Smooth muscle cell (in vitro differentiated cells): Measurements from ENCODE around the gene CFL2. TPM values are rescaled to one million over a fixed set of nuclear protein-coding genes. Genes with fewer than 3 reads are reported as not detected.

Experiments used
- DNase-seq: peaks from one replicate; lab custom pipeline; 2025; ENCODE audit not compliant: unreplicated experiment; lab: John Stamatoyannopoulos, UW
- H2AFZ ChIP-seq: fragments of 200-600 bp; sonication (generic); 2 replicates; pipeline ENCODE4 v1.6.0; 2016; ENCODE audit warnings: antibody characterized with exemption, low read depth, mild to moderate bottlenecking
- H3F3A ChIP-seq: fragments of 200-600 bp; sonication (generic); 2 replicates; pipeline ENCODE4 v1.6.0; 2017; ENCODE audit warnings: antibody characterized with exemption, low read depth
- H3K27ac ChIP-seq: fragments of 200-600 bp; sonication (generic); 2 replicates; pipeline ENCODE4 v1.5.1; 2016; ENCODE audit warnings: low read depth, mild to moderate bottlenecking
- H3K27me3 ChIP-seq: fragments of 200-600 bp; sonication (generic); 2 replicates; pipeline ENCODE4 v1.6.1; 2016; ENCODE audit warnings: low read depth, mild to moderate bottlenecking
- H3K36me3 ChIP-seq: fragments of 200-600 bp; sonication (generic); 2 replicates; pipeline ENCODE4 v1.5.1; 2016; ENCODE audit warnings: low read depth
- H3K4me1 ChIP-seq: fragments of 200-600 bp; sonication (generic); 2 replicates; pipeline ENCODE4 v1.5.1; 2016; ENCODE audit warnings: low read depth
- H3K4me2 ChIP-seq: fragments of 200-600 bp; sonication (generic); 2 replicates; pipeline ENCODE4 v1.6.0; 2016; ENCODE audit warnings: mild to moderate bottlenecking
- H3K4me3 ChIP-seq: fragments of 200-600 bp; sonication (generic); 2 replicates; pipeline ENCODE4 v1.5.1; 2016; ENCODE audit warnings: mild to moderate bottlenecking
- H3K79me2 ChIP-seq: fragments of 200-600 bp; sonication (generic); 2 replicates; pipeline ENCODE4 v1.6.0; 2016; ENCODE audit warnings: low read depth, mild to moderate bottlenecking
- H3K9ac ChIP-seq: fragments of 200-600 bp; sonication (generic); 2 replicates; pipeline ENCODE4 v1.6.0; 2016; ENCODE audit warnings: low read depth
- H3K9me3 ChIP-seq: fragments of 200-600 bp; sonication (generic); replicated peaks from 2 replicates; pipeline ENCODE4 v1.5.1; 2016; ENCODE audit warnings: low read depth
- H4K20me1 ChIP-seq: fragments of 200-600 bp; sonication (generic); 2 replicates; pipeline ENCODE4 v1.6.0; 2016; ENCODE audit warnings: low read depth
- WGBS: methylation state at CpG from one replicate; pipeline ENCODE4 v1.1.7; 2016; ENCODE audit warnings: low lambda C conversion rate; 5-methylcytosine and 5-hydroxymethylcytosine counted together
- polyA plus RNA-seq: library from polyadenylated mRNA; unstranded; fragments of >200 nt; fragmentation: Nextera tagmentation; extraction: Ambion mirVana; gene quantifications from 2 replicates; pipeline ENCODE4 v1.2.1, GENCODE V29; 2016
- total RNA-seq: library from RNA; depleted of rRNA; stranded (reverse); fragments of >200 nt; gene quantifications from 2 replicates; pipeline ENCODE4 v1.2.3, GENCODE V29; 2014
- TF ChIP-seq, protein P1 (sequence below): fragments of 200-600 bp; sonication (generic); IDR thresholded peaks from 2 replicates; pipeline ENCODE4 v1.5.1; 2017; ENCODE audit warnings: borderline replicate concordance, mild to moderate bottlenecking, antibody characterized with exemption; ENCODE audit not compliant: insufficient read depth, poor library complexity, severe bottlenecking

CFL2 gene
- total and polyA plus RNA-seq, 2 experiments from 2014 or later, result 64.5 to 71.7 TPM

DNA sequence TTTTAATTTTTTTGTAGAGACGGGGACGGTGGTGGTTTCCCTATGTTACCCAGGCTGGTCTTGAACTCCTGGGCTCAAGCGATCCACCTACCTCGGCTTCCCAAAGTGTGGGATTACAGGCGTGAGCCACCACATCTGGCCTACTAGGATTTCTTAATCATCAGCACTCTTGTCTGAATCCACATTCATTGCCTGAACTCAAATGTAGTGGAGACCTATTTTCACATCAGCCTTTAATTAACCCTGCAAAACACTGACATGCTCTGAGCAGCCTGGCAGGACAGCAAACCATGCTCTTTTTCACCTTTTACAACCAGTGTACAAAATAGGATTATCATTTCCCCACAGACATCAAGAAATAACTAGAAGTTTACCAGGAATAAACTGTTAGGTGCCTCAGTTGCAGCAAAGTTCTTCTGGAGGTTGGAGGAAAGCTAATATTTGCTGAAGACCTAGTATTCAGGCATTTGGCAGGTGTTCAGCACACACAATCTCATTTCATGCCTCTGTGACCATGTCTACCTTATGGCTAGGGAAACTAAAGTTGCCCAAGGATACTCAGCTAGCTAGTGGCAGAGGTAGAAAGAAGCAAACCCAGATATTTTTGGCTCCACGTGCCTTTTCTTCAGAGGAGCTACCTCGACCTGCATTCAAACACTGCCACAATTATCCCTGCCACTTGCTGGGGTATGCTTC lies 37.7 kb downstream of the CFL2 start:
- WGBS, result 90% methylated on average over 7 of the region's 7 CpGs
- TF ChIP-seq, protein P1, sequence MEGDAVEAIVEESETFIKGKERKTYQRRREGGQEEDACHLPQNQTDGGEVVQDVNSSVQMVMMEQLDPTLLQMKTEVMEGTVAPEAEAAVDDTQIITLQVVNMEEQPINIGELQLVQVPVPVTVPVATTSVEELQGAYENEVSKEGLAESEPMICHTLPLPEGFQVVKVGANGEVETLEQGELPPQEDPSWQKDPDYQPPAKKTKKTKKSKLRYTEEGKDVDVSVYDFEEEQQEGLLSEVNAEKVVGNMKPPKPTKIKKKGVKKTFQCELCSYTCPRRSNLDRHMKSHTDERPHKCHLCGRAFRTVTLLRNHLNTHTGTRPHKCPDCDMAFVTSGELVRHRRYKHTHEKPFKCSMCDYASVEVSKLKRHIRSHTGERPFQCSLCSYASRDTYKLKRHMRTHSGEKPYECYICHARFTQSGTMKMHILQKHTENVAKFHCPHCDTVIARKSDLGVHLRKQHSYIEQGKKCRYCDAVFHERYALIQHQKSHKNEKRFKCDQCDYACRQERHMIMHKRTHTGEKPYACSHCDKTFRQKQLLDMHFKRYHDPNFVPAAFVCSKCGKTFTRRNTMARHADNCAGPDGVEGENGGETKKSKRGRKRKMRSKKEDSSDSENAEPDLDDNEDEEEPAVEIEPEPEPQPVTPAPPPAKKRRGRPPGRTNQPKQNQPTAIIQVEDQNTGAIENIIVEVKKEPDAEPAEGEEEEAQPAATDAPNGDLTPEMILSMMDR, result no peak
- Histone ChIP-seq H3F3A (no peaks in the 10 kb centered on the region), H4K20me1 (no peaks in the 10 kb centered on the region), H3K9me3 (no peaks in the 10 kb centered on the region), H3K4me2 (no peak overlapping the region), H3K27ac (no peak overlapping the region), H3K4me3 (no peak overlapping the region), H3K27me3 (no peaks in the 10 kb centered on the region), H2AFZ (no peak overlapping the region), H3K36me3 (no peaks in the 10 kb centered on the region), H3K4me1 (no peaks in the 10 kb centered on the region), H3K79me2 (no peaks in the 10 kb centered on the region), H3K9ac (no peak overlapping the region)
- DNase-seq, result no peak

DNA sequence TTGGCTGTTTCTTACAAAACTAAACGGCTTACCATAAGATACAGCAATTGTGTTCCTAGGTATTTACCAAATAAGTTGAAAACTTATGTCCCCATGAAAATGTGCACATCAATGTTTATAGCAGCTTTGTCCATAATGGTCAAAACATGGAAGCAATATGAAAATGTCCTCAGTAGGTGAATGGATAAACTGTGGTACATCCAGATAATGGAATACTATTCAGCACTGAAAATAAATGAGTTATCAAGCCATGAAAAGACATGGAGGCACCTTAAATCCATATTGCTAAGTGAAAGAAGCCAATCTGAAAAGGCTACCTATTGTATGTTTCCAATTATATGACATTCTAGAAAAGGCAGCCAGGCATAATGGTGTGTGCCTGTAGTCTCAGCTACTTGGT lies 40.7 kb downstream of the CFL2 start:
- no peak for DNase-seq
- Histone ChIP-seq H3K36me3 (no peaks in the 10 kb centered on the region), H3K79me2 (no peaks in the 10 kb centered on the region)

DNA sequence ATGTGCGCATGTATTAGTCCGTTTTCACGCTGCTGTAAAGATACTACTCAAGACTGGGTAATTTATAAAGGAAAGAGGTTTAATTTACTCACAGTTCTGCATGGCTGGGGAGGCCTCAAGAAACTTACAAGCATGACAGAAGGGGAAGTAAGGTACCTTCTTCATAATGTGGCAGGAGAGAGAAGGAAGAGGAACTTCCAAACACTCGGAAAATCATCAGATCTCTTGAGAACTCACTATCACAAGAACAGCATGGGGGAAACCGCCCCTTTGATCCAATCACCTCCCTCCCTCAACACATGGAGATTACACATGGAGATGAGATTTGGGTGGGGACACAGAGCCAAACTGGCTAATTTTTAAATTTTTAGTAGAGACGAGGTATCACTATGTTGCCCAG lies 42.7 kb downstream of the CFL2 start:
- no peak overlapping the region for H2AFZ ChIP-seq
- no peak overlapping the region for H3K9ac ChIP-seq
- H3K36me3 ChIP-seq, result no peaks in the 10 kb centered on the region
- TF ChIP-seq, protein P1, result no peak
- whole genome bisulfite sequencing, result 73% methylated on average over 6 of the region's 6 CpGs
- H3K27ac ChIP-seq, result no peak overlapping the region
- no peaks in the 10 kb centered on the region for H4K20me1 ChIP-seq
- H3K4me2 ChIP-seq, result no peak overlapping the region
- H3K4me3 ChIP-seq, result no peak overlapping the region
- no peaks in the 10 kb centered on the region for H3K27me3 ChIP-seq
- H3K4me1 ChIP-seq, result no peaks in the 10 kb centered on the region
- H3K79me2 ChIP-seq, result no peaks in the 10 kb centered on the region
- no peaks in the 10 kb centered on the region for H3F3A ChIP-seq
- DNase-seq, result no peak
- H3K9me3 ChIP-seq, result no peaks in the 10 kb centered on the region

More for the DNA sequence above, 40.7 kb downstream of the CFL2 start:
- no peaks in the 10 kb centered on the region for H3F3A ChIP-seq
- H3K9me3 ChIP-seq, result no peaks in the 10 kb centered on the region
- no peak overlapping the region for H3K4me3 ChIP-seq
- no peak overlapping the region for H2AFZ ChIP-seq
- H3K9ac ChIP-seq, result no peak overlapping the region
- H3K27me3 ChIP-seq, result no peaks in the 10 kb centered on the region
- H3K27ac ChIP-seq, result no peak overlapping the region
- no peaks in the 10 kb centered on the region for H4K20me1 ChIP-seq
- no peak overlapping the region for H3K4me2 ChIP-seq
- 92% methylated on average over 1 of the region's 1 CpG for WGBS
- TF ChIP-seq, protein P1, result no peak
- no peaks in the 10 kb centered on the region for H3K4me1 ChIP-seq

DNA sequence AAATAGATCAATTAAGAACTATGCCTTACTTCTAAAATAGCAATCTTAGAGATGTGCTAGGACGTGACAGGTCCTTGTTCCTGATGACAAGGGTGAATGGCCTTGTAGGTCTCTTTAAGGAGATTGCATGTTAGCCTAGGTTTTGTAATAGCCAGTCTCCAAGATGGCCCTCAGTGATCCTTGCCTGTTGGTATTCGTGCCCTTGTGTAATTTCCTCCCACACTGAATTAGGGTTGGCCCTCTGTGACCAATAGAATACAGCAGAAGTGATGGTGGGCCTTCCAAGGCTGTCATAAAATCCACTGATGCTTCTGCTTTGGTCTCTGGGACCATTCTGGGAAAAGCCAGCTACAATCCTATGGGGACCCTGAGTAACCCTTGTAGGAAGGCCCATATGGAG lies 46.3 kb downstream of the CFL2 start:
- Histone ChIP-seq H3K4me3 (no peak overlapping the region), H3K27me3 (no peaks in the 10 kb centered on the region), H3K9ac (no peak overlapping the region), H3K4me2 (no peak overlapping the region), H2AFZ (no peak overlapping the region), H3F3A (no peaks in the 10 kb centered on the region), H4K20me1 (no peaks in the 10 kb centered on the region), H3K4me1 (no peaks in the 10 kb centered on the region), H3K79me2 (no peaks in the 10 kb centered on the region), H3K27ac (no peak overlapping the region), H3K9me3 (no peaks in the 10 kb centered on the region), H3K36me3 (no peaks in the 10 kb centered on the region)
- TF ChIP-seq, protein P1, result no peak
- 80% methylated on average over 2 of the region's 2 CpGs for WGBS
- DNase-seq, result no peak
